Endodermal cell (in vitro differentiated cells): Measurements from ENCODE around the gene SELL. TPM values are rescaled to one million over a fixed set of nuclear protein-coding genes. Genes with fewer than 3 reads are reported as not detected.

Experiments used
- DNase-seq: peaks from one replicate; pipeline ENCODE4 v3.0.0-alpha.2; 2017
- H3K27ac ChIP-seq: 2 replicates; pipeline ENCODE4 v1.5.1; 2013; ENCODE audit warnings: mild to moderate bottlenecking, low read depth, low read length, moderate library complexity
- H3K27me3 ChIP-seq: 2 replicates; pipeline ENCODE4 v1.6.1; 2013; ENCODE audit warnings: mild to moderate bottlenecking, low read length, moderate library complexity; ENCODE audit not compliant: insufficient read depth, control insufficient read depth, poor library complexity, severe bottlenecking
- H3K36me3 ChIP-seq: 2 replicates; pipeline ENCODE4 v1.7.0; 2013; ENCODE audit warnings: mild to moderate bottlenecking, low read length, moderate library complexity; ENCODE audit not compliant: control insufficient read depth, insufficient read depth
- H3K4me1 ChIP-seq: one replicate; pipeline ENCODE4 v1.7.0; 2013; ENCODE audit warnings: low read length; ENCODE audit not compliant: control insufficient read depth, insufficient read depth
- H3K4me3 ChIP-seq: 2 replicates; pipeline ENCODE4 v1.5.1; 2013; ENCODE audit warnings: mild to moderate bottlenecking, low read length, moderate library complexity
- H3K9ac ChIP-seq: 2 replicates; pipeline ENCODE4 v1.6.1; 2013; ENCODE audit warnings: mild to moderate bottlenecking, low read length, moderate library complexity; ENCODE audit not compliant: poor library complexity, severe bottlenecking; ENCODE audit errors: extremely low read depth
- H3K9me3 ChIP-seq: 2 replicates; pipeline ENCODE4 v1.6.1; 2013; ENCODE audit warnings: mild to moderate bottlenecking, low read length, moderate library complexity; ENCODE audit not compliant: control insufficient read depth
- H3K27ac Mint-ChIP-seq: 2 replicates; pipeline ENCODE4 v1.8.0; 2020; ENCODE audit warnings: mixed read lengths
- H3K27me3 Mint-ChIP-seq: 2 replicates; pipeline ENCODE4 v1.8.0; 2021; ENCODE audit warnings: mild to moderate bottlenecking, mixed read lengths; ENCODE audit not compliant: insufficient read depth
- H3K36me3 Mint-ChIP-seq: 2 replicates; pipeline ENCODE4 v1.8.0; 2020; ENCODE audit warnings: low read depth, mixed read lengths
- H3K4me1 Mint-ChIP-seq: 2 replicates; pipeline ENCODE4 v1.8.0; 2020; ENCODE audit warnings: mixed read lengths
- H3K4me3 Mint-ChIP-seq: 2 replicates; pipeline ENCODE4 v1.8.0; 2020; ENCODE audit warnings: mild to moderate bottlenecking, moderate library complexity, mixed read lengths
- H3K9me3 Mint-ChIP-seq: 2 replicates; pipeline ENCODE4 v1.8.0; 2020; ENCODE audit warnings: mild to moderate bottlenecking, mixed read lengths
- WGBS, 2 experiments: methylation state at CpG; one replicate each; pipeline versions ENCODE4 v1.1.5 to v1.1.7; 2013; ENCODE audit warnings: missing lambda C conversion rate in 2 of 2, mixed read lengths in 1 of 2; ENCODE audit not compliant: insufficient coverage in 1 of 2, insufficient read length in 1 of 2; 5-methylcytosine and 5-hydroxymethylcytosine counted together
- long read RNA-seq, 4 experiments: library from polyadenylated mRNA in 2 of 4; library from RNA in 1 of 4; library from capped mRNA in 1 of 4; stranded (forward) in 3 of 4; unstranded in 1 of 4; transcript quantifications; one replicate each; pipeline ENCODE4 v2.0.0, GENCODE V29; 2020 to 2021; ENCODE audit warnings: inconsistent platforms in 1 of 4
- polyA plus RNA-seq, 2 experiments: library from polyadenylated mRNA; stranded (reverse); fragments of 50-300 nt; gene quantifications; one replicate each; pipeline ENCODE4 v1.2.3, GENCODE V29; 2013
- total RNA-seq, 2 donors: library from RNA; stranded (reverse); fragmentation: NEBNext Ultra II Directional in 1 of 2; extraction: Animal tissue kit (Norgen Biotek cat#: 25700) in 1 of 2; gene quantifications; 2 replicates in 1 of 2; 3 replicates in 1 of 2; pipeline ENCODE4 v1.2.1, GENCODE V29; 2021
- TF ChIP-seq, protein P1 (sequence below): fragments of 200-600 bp; sonication (generic); conservative IDR thresholded peaks from 2 replicates; pipeline ENCODE4 v1.5.0; 2021; ENCODE audit warnings: antibody characterized with exemption, mild to moderate bottlenecking

Gene SELL
- total RNA-seq: under 1 TPM in 1 of 2 donors, not detected in 1; 0.95 TPM
- polyA plus RNA-seq (2013, experiment 1 of 2): not detected
- not detected for polyA plus RNA-seq (2013, experiment 2 of 2)
- long read RNA-seq, experiment 1: 0 reads
- long read RNA-seq, experiment 2, partial matches to known transcripts: 0 of 1 reads
- long read RNA-seq, experiment 2, other reads (novel, unspliced or antisense): 0 of 1 reads
- long read RNA-seq, experiment 3, partial matches to known transcripts: 0 of 1 reads
- long read RNA-seq, experiment 3, other reads (novel, unspliced or antisense): 0 of 1 reads
- long read RNA-seq, experiment 4: 0 reads

GRCh38 chr1:169711469-169712308 lies at the start of gene SELL:
Gene SELL, minus strand, starts transcription at chr1:169711620. Its CDS starts 122 bp downstream, at chr1:169711498.
- no peak within 1 kb of the TSS for H3K9ac ChIP-seq
- no peak within 1 kb of the TSS for H3K4me3 ChIP-seq
- no peak within 1 kb of the TSS for H3K4me3 Mint-ChIP-seq

GRCh38 chr1:169759038-169759437 lies 47.6 kb upstream of the SELL start:
- Histone ChIP-seq H3K4me3 (no peak overlapping the region), H3K27ac (no peak overlapping the region), H3K9me3 (peaks cover 30% of the 10 kb centered on the region), H3K27me3 (peaks cover 53% of the 10 kb centered on the region), H3K9ac (no peak overlapping the region), H3K4me1 (no peaks in the 10 kb centered on the region), H3K36me3 (no peaks in the 10 kb centered on the region)
- no peak for DNase-seq
- H3K4me3 Mint-ChIP-seq: no peak overlapping the region
- no peaks in the 10 kb centered on the region for H3K36me3 Mint-ChIP-seq
- peaks cover 31% of the 10 kb centered on the region for H3K9me3 Mint-ChIP-seq
- TF ChIP-seq, protein P1, sequence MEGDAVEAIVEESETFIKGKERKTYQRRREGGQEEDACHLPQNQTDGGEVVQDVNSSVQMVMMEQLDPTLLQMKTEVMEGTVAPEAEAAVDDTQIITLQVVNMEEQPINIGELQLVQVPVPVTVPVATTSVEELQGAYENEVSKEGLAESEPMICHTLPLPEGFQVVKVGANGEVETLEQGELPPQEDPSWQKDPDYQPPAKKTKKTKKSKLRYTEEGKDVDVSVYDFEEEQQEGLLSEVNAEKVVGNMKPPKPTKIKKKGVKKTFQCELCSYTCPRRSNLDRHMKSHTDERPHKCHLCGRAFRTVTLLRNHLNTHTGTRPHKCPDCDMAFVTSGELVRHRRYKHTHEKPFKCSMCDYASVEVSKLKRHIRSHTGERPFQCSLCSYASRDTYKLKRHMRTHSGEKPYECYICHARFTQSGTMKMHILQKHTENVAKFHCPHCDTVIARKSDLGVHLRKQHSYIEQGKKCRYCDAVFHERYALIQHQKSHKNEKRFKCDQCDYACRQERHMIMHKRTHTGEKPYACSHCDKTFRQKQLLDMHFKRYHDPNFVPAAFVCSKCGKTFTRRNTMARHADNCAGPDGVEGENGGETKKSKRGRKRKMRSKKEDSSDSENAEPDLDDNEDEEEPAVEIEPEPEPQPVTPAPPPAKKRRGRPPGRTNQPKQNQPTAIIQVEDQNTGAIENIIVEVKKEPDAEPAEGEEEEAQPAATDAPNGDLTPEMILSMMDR: no peak
- no peaks in the 10 kb centered on the region for H3K4me1 Mint-ChIP-seq
- 90 to 94% methylated on average over 3 of the region's 3 CpGs for WGBS, 2 experiments
- no peak overlapping the region for H3K27ac Mint-ChIP-seq
- peaks cover 6% of the 10 kb centered on the region for H3K27me3 Mint-ChIP-seq

More at GRCh38 chr1:169711469-169712308, at the start of gene SELL:
- H3K27ac Mint-ChIP-seq: no peak within 1 kb of the TSS
- Histone ChIP-seq H3K27me3 (peaks cover 17% of the 10 kb centered on the region), H3K27ac (no peak within 1 kb of the TSS), H3K4me1 (no peaks in the 10 kb centered on the region), H3K36me3 (no peaks in the 10 kb centered on the region), H3K9me3 (no peaks in the 10 kb centered on the region)
- 23 to 32% methylated on average over 5 to 6 of the region's 6 CpGs for WGBS, 2 experiments
- no peaks in the 10 kb centered on the region for H3K36me3 Mint-ChIP-seq
- H3K4me1 Mint-ChIP-seq: peaks cover 2% of the 10 kb centered on the region
- TF ChIP-seq, protein P1: peak; percentile 89
- DNase-seq: peak; percentile 89
- H3K27me3 Mint-ChIP-seq: peaks cover 2% of the 10 kb centered on the region
- H3K9me3 Mint-ChIP-seq: peaks cover 17% of the 10 kb centered on the region

- peaks cover 7% of the 10 kb centered on the region for H3K9me3 Mint-ChIP-seq
- no peak for DNase-seq
Observed at GRCh38 chr1:169753549-169753948, 42.1 kb upstream of the SELL start.

More at GRCh38 chr1:169753549-169753948, 42.1 kb upstream of the SELL start:
- H3K36me3 Mint-ChIP-seq: no peaks in the 10 kb centered on the region
- no peak overlapping the region for H3K27ac Mint-ChIP-seq
- Histone ChIP-seq H3K27ac (no peak overlapping the region), H3K4me3 (no peak overlapping the region), H3K27me3 (peaks cover 36% of the 10 kb centered on the region), H3K9me3 (peaks cover 5% of the 10 kb centered on the region), H3K36me3 (no peaks in the 10 kb centered on the region), H3K4me1 (no peaks in the 10 kb centered on the region), H3K9ac (no peak overlapping the region)
- H3K4me3 Mint-ChIP-seq: no peak overlapping the region
- H3K27me3 Mint-ChIP-seq: peaks cover 1% of the 10 kb centered on the region
- TF ChIP-seq, protein P1: peak; percentile 68
- H3K4me1 Mint-ChIP-seq: no peaks in the 10 kb centered on the region
- 59 to 63% methylated on average over 1 to 2 of the region's 4 CpGs for WGBS, 2 experiments
